NT2/D1 (cell line): ENCODE results near the gene SLC17A4.

Source experiments
- YY1 ChIP-seq: IDR thresholded peaks from 2 replicates; pipeline ENCODE4 v1.6.1; 2011; ENCODE audit not compliant: insufficient read length, insufficient read depth
- ZNF274 ChIP-seq: IDR thresholded peaks from 2 replicates; pipeline ENCODE4 v1.6.1; 2011; ENCODE audit warnings: mild to moderate bottlenecking, low read depth, low read length

DNA sequence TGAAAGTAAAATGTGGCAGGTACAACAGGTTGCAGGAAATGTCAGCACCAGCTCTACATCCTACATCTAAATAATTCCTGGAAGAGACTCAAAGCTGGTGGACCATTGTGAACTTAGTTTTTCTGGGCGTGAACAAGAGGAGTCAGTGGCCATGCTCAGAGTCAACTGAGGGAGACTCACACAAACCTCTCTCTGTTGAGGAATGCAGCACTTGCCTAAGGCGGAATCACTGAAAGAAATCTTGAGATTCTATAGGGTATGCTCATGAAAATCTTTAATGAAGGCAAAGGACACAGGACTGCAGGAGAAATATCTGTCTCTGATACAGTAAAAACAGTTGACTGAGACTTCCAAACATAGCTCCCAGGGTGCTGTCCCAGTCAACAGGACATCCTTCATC lies 22.5 kb downstream of the SLC17A4 start:
- TF ChIP-seq ZNF274 (no peak), YY1 (no peak)
